ENCODE measurements around the gene PPP2R2C. TPM values are rescaled to one million over a fixed set of nuclear protein-coding genes. Genes with fewer than 3 reads are reported as not detected.

Gene PPP2R2C
- total RNA-seq, 1 experiment from 2014 or later: 32.9 TPM

DNA sequence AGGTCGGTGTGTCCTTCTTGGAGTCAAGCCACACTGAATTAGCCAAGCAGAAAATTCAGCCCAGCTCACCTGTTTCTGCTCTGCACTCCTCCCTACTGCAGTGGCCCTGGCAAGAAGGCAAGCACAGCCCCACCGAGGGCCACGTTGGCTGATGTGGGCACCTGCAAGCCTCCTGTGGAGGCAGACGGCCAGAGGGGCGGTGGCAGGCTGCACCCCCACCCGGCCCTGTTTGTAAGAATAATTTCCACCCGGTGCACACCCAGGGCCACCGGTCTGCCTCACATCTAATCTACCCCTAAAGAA lies 18.8 kb downstream of the PPP2R2C start:
- Histone ChIP-seq H3K4me2 (ENCODE audit: low read length) (no peak overlapping the region), H2AFZ (ENCODE audit: low read depth, low read length, poor library complexity, severe bottlenecking) (no peak overlapping the region), H3K27me3 (ENCODE audit: insufficient read depth, low read length) (0 out of 2 replicates have a peak, but pooled peaks cover 2% of the 10 kb centered on the region), H3K27ac (ENCODE audit: low read depth, low read length) (no peak overlapping the region), H3K4me3 (replicated peaks in 1 of 2; ENCODE audit: low read depth in 1 of 2, low read length in 2 of 2) (no peak overlapping the region), H3K9ac (ENCODE audit: low read length) (no peak overlapping the region), H4K20me1 (ENCODE audit: insufficient read depth) (no peaks in the 10 kb centered on the region), H3K79me2 (ENCODE audit: insufficient read depth, low read length) (no peaks in the 10 kb centered on the region), H3K9me2 (ENCODE audit: insufficient read depth) (no peaks in the 10 kb centered on the region), H3K9me3 (ENCODE audit: control insufficient read depth in 1 of 2, insufficient read depth in 1 of 2, low read depth in 1 of 2, low read length in 2 of 2) (peaks cover 0 to 1% of the 10 kb centered on the region in 2 experiments; a peak in 1 of 4 replicates), H3K4me1 (ENCODE audit: control insufficient read depth in 1 of 2, insufficient read depth in 2 of 2, low read length in 2 of 2) (no peaks in the 10 kb centered on the region), H3K36me3 (ENCODE audit: control insufficient read depth in 1 of 2, insufficient read depth in 2 of 2, low read length in 2 of 2) (no peaks in the 10 kb centered on the region)
- POLR2A ChIA-PET: no interaction called here
- no TSS peak for BruUV-seq (replicated peaks)
- TF ChIP-seq SIN3A (IDR thresholded peaks at IDR 0.05; ENCODE audit: low read depth) (no peak), ZFX (IDR thresholded peaks at IDR 0.05) (no peak), CBX3 (IDR thresholded peaks at IDR 0.05; ENCODE audit: low read depth) (no peak), FOSL1 (IDR thresholded peaks at IDR 0.05; ENCODE audit: low read depth) (no peak), POLR2AphosphoS5 (IDR thresholded peaks at IDR 0.05; ENCODE audit: low read depth, low read length) (no peak), EZH2phosphoT487 (IDR thresholded peaks at IDR 0.05; ENCODE audit: borderline replicate concordance) (no peak), YY1 (IDR thresholded peaks at IDR 0.05; ENCODE audit: extremely low read depth, insufficient replicate concordance, low read depth, low read length) (no peak), EGR1 (IDR thresholded peaks at IDR 0.05; ENCODE audit: low read depth) (no peak)
- TF ChIP-seq, protein P1, sequence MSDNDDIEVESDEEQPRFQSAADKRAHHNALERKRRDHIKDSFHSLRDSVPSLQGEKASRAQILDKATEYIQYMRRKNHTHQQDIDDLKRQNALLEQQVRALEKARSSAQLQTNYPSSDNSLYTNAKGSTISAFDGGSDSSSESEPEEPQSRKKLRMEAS (IDR thresholded peaks at IDR 0.05): no peak
- TF ChIP-seq, protein P2, sequence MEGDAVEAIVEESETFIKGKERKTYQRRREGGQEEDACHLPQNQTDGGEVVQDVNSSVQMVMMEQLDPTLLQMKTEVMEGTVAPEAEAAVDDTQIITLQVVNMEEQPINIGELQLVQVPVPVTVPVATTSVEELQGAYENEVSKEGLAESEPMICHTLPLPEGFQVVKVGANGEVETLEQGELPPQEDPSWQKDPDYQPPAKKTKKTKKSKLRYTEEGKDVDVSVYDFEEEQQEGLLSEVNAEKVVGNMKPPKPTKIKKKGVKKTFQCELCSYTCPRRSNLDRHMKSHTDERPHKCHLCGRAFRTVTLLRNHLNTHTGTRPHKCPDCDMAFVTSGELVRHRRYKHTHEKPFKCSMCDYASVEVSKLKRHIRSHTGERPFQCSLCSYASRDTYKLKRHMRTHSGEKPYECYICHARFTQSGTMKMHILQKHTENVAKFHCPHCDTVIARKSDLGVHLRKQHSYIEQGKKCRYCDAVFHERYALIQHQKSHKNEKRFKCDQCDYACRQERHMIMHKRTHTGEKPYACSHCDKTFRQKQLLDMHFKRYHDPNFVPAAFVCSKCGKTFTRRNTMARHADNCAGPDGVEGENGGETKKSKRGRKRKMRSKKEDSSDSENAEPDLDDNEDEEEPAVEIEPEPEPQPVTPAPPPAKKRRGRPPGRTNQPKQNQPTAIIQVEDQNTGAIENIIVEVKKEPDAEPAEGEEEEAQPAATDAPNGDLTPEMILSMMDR (IDR thresholded peaks at IDR 0.05 in 2 of 3, conservative IDR thresholded peaks at IDR 0.05 in 1 of 3; ENCODE audit: borderline replicate concordance in 1 of 3, insufficient read depth in 1 of 3, low read depth in 2 of 3, low read length in 2 of 3): no peak
- TF ChIP-seq, protein P3, sequence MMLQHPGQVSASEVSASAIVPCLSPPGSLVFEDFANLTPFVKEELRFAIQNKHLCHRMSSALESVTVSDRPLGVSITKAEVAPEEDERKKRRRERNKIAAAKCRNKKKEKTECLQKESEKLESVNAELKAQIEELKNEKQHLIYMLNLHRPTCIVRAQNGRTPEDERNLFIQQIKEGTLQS (IDR thresholded peaks at IDR 0.05): no peak
- RAD21 ChIA-PET (ENCODE audit: low non-redundant PET in 1 of 2, low total read pairs in 2 of 2, uncharacterized antibody in 2 of 2, unreplicated experiment in 2 of 2): no interaction called here
- DNase-seq (ENCODE audit: low read depth, low spot score): no peak
- intact Hi-C loops (cut with micrococcal nuclease): no loop called here
- ATAC-seq: no peak
- CTCF ChIA-PET: no interaction called here

Data from HCT116 (cell line).